Measurements from ENCODE around the gene TTC7B.

The TTC7B gene

GRCh38 chr14:90614696-90615516, 201.3 kb downstream of the TTC7B start:
- Histone ChIP-seq H3K36me3 (ENCODE audit: control insufficient read depth, insufficient read depth, low read length) (no peaks in the 10 kb centered on the region), H3K4me3 (ENCODE audit: low read depth, low read length) (no peak overlapping the region), H3K9me3 (ENCODE audit: control insufficient read depth, insufficient read depth, low read length) (no peaks in the 10 kb centered on the region), H3K4me1 (ENCODE audit: control insufficient read depth, insufficient read depth, low read length) (peaks cover 22% of the 10 kb centered on the region), H3K27me3 (ENCODE audit: control insufficient read depth, insufficient read depth, low read length) (no peaks in the 10 kb centered on the region), H3K9ac (ENCODE audit: low read depth, low read length) (no peak overlapping the region), H3K27ac (ENCODE audit: low read depth, low read length) (peak overlapping the region; percentile 56)

- no peak overlapping the region for H3K4me3 ChIP-seq (ENCODE audit: low read depth, low read length)
- no peaks in the 10 kb centered on the region for H3K27me3 ChIP-seq (ENCODE audit: control insufficient read depth, insufficient read depth, low read length)
- peaks cover 23% of the 10 kb centered on the region for H3K4me1 ChIP-seq (ENCODE audit: control insufficient read depth, insufficient read depth, low read length)
- no peaks in the 10 kb centered on the region for H3K36me3 ChIP-seq (ENCODE audit: control insufficient read depth, insufficient read depth, low read length)
- no peak overlapping the region for H3K27ac ChIP-seq (ENCODE audit: low read depth, low read length)
- H3K9ac ChIP-seq (ENCODE audit: low read depth, low read length) = no peak overlapping the region
- no peaks in the 10 kb centered on the region for H3K9me3 ChIP-seq (ENCODE audit: control insufficient read depth, insufficient read depth, low read length)
Observed at GRCh38 chr14:90613997-90614396, 202.2 kb downstream of the TTC7B start.

GRCh38 chr14:90613453-90613852, 202.8 kb downstream of the TTC7B start:
- H3K4me3 ChIP-seq (ENCODE audit: low read depth, low read length) = no peak overlapping the region
- no peaks in the 10 kb centered on the region for H3K27me3 ChIP-seq (ENCODE audit: control insufficient read depth, insufficient read depth, low read length)
- no peak overlapping the region for H3K9ac ChIP-seq (ENCODE audit: low read depth, low read length)
- no peak overlapping the region for H3K27ac ChIP-seq (ENCODE audit: low read depth, low read length)
- H3K9me3 ChIP-seq (ENCODE audit: control insufficient read depth, insufficient read depth, low read length) = no peaks in the 10 kb centered on the region
- peaks cover 28% of the 10 kb centered on the region for H3K4me1 ChIP-seq (ENCODE audit: control insufficient read depth, insufficient read depth, low read length)
- H3K36me3 ChIP-seq (ENCODE audit: control insufficient read depth, insufficient read depth, low read length) = no peaks in the 10 kb centered on the region

- Histone ChIP-seq H3K27ac (ENCODE audit: low read depth, low read length) (no peak overlapping the region), H3K9me3 (ENCODE audit: control insufficient read depth, insufficient read depth, low read length) (no peaks in the 10 kb centered on the region), H3K27me3 (ENCODE audit: control insufficient read depth, insufficient read depth, low read length) (no peaks in the 10 kb centered on the region), H3K4me1 (ENCODE audit: control insufficient read depth, insufficient read depth, low read length) (peaks cover 34% of the 10 kb centered on the region), H3K9ac (ENCODE audit: low read depth, low read length) (no peak overlapping the region), H3K36me3 (ENCODE audit: control insufficient read depth, insufficient read depth, low read length) (no peaks in the 10 kb centered on the region), H3K4me3 (ENCODE audit: low read depth, low read length) (no peak overlapping the region)
Observed at GRCh38 chr14:90612801-90613200, 203.4 kb downstream of the TTC7B start.

- no peaks in the 10 kb centered on the region for H3K9me3 ChIP-seq (ENCODE audit: control insufficient read depth, insufficient read depth, low read length)
- no peaks in the 10 kb centered on the region for H3K36me3 ChIP-seq (ENCODE audit: control insufficient read depth, insufficient read depth, low read length)
- no peaks in the 10 kb centered on the region for H3K27me3 ChIP-seq (ENCODE audit: control insufficient read depth, insufficient read depth, low read length)
- H3K27ac ChIP-seq (ENCODE audit: low read depth, low read length) = no peak overlapping the region
- H3K4me1 ChIP-seq (ENCODE audit: control insufficient read depth, insufficient read depth, low read length) = peaks cover 40% of the 10 kb centered on the region
- no peak overlapping the region for H3K9ac ChIP-seq (ENCODE audit: low read depth, low read length)
- no peak overlapping the region for H3K4me3 ChIP-seq (ENCODE audit: low read depth, low read length)
Observed at GRCh38 chr14:90611936-90612335, 204.3 kb downstream of the TTC7B start.

GRCh38 chr14:90611501-90611900, 204.7 kb downstream of the TTC7B start:
- Histone ChIP-seq H3K4me1 (ENCODE audit: control insufficient read depth, insufficient read depth, low read length) (peaks cover 40% of the 10 kb centered on the region), H3K9me3 (ENCODE audit: control insufficient read depth, insufficient read depth, low read length) (no peaks in the 10 kb centered on the region)

GRCh38 chr14:90610346-90611040, 205.7 kb downstream of the TTC7B start:
- Histone ChIP-seq H3K9ac (ENCODE audit: low read depth, low read length) (no peak overlapping the region), H3K4me1 (ENCODE audit: control insufficient read depth, insufficient read depth, low read length) (peaks cover 44% of the 10 kb centered on the region), H3K27ac (ENCODE audit: low read depth, low read length) (no peak overlapping the region), H3K36me3 (ENCODE audit: control insufficient read depth, insufficient read depth, low read length) (no peaks in the 10 kb centered on the region), H3K27me3 (ENCODE audit: control insufficient read depth, insufficient read depth, low read length) (no peaks in the 10 kb centered on the region), H3K4me3 (ENCODE audit: low read depth, low read length) (no peak overlapping the region), H3K9me3 (ENCODE audit: control insufficient read depth, insufficient read depth, low read length) (no peaks in the 10 kb centered on the region)

More at GRCh38 chr14:90611501-90611900, 204.7 kb downstream of the TTC7B start:
- H3K27ac ChIP-seq (ENCODE audit: low read depth, low read length) = no peak overlapping the region
- no peaks in the 10 kb centered on the region for H3K36me3 ChIP-seq (ENCODE audit: control insufficient read depth, insufficient read depth, low read length)
- no peak overlapping the region for H3K9ac ChIP-seq (ENCODE audit: low read depth, low read length)
- H3K4me3 ChIP-seq (ENCODE audit: low read depth, low read length) = no peak overlapping the region
- H3K27me3 ChIP-seq (ENCODE audit: control insufficient read depth, insufficient read depth, low read length) = no peaks in the 10 kb centered on the region

- no peaks in the 10 kb centered on the region for H3K36me3 ChIP-seq (ENCODE audit: control insufficient read depth, insufficient read depth, low read length)
- no peak overlapping the region for H3K9ac ChIP-seq (ENCODE audit: low read depth, low read length)
- H3K27me3 ChIP-seq (ENCODE audit: control insufficient read depth, insufficient read depth, low read length) = no peaks in the 10 kb centered on the region
- no peaks in the 10 kb centered on the region for H3K9me3 ChIP-seq (ENCODE audit: control insufficient read depth, insufficient read depth, low read length)
- peaks cover 46% of the 10 kb centered on the region for H3K4me1 ChIP-seq (ENCODE audit: control insufficient read depth, insufficient read depth, low read length)
- H3K27ac ChIP-seq (ENCODE audit: low read depth, low read length) = no peak overlapping the region
- H3K4me3 ChIP-seq (ENCODE audit: low read depth, low read length) = no peak overlapping the region
Observed at GRCh38 chr14:90609376-90609775, 206.9 kb downstream of the TTC7B start.

GRCh38 chr14:90608929-90609341, 207.3 kb downstream of the TTC7B start:
- Histone ChIP-seq H3K9me3 (ENCODE audit: control insufficient read depth, insufficient read depth, low read length) (no peaks in the 10 kb centered on the region), H3K27ac (ENCODE audit: low read depth, low read length) (no peak overlapping the region), H3K9ac (ENCODE audit: low read depth, low read length) (no peak overlapping the region), H3K4me3 (ENCODE audit: low read depth, low read length) (no peak overlapping the region), H3K27me3 (ENCODE audit: control insufficient read depth, insufficient read depth, low read length) (no peaks in the 10 kb centered on the region), H3K4me1 (ENCODE audit: control insufficient read depth, insufficient read depth, low read length) (peaks cover 51% of the 10 kb centered on the region), H3K36me3 (ENCODE audit: control insufficient read depth, insufficient read depth, low read length) (no peaks in the 10 kb centered on the region)

- no peak overlapping the region for H3K9ac ChIP-seq (ENCODE audit: low read depth, low read length)
- no peak overlapping the region for H3K4me3 ChIP-seq (ENCODE audit: low read depth, low read length)
- H3K9me3 ChIP-seq (ENCODE audit: control insufficient read depth, insufficient read depth, low read length) = no peaks in the 10 kb centered on the region
- H3K36me3 ChIP-seq (ENCODE audit: control insufficient read depth, insufficient read depth, low read length) = no peaks in the 10 kb centered on the region
- no peaks in the 10 kb centered on the region for H3K27me3 ChIP-seq (ENCODE audit: control insufficient read depth, insufficient read depth, low read length)
- H3K27ac ChIP-seq (ENCODE audit: low read depth, low read length) = no peak overlapping the region
- peaks cover 54% of the 10 kb centered on the region for H3K4me1 ChIP-seq (ENCODE audit: control insufficient read depth, insufficient read depth, low read length)
Observed at GRCh38 chr14:90608281-90608680, 207.9 kb downstream of the TTC7B start.

- Histone ChIP-seq H3K36me3 (ENCODE audit: control insufficient read depth, insufficient read depth, low read length) (no peaks in the 10 kb centered on the region), H3K4me3 (ENCODE audit: low read depth, low read length) (no peak overlapping the region), H3K27ac (ENCODE audit: low read depth, low read length) (peak overlapping the region; percentile 12), H3K9ac (ENCODE audit: low read depth, low read length) (no peak overlapping the region), H3K4me1 (ENCODE audit: control insufficient read depth, insufficient read depth, low read length) (peaks cover 57% of the 10 kb centered on the region), H3K9me3 (ENCODE audit: control insufficient read depth, insufficient read depth, low read length) (no peaks in the 10 kb centered on the region), H3K27me3 (ENCODE audit: control insufficient read depth, insufficient read depth, low read length) (no peaks in the 10 kb centered on the region)
Observed at GRCh38 chr14:90607141-90607540, 209.1 kb downstream of the TTC7B start.

Measured in HUES48 (cell line).